Endodermal cell (in vitro differentiated cells): ENCODE measurements around the gene LAMA4. TPM values are rescaled to one million over a fixed set of nuclear protein-coding genes. Genes with fewer than 3 reads are reported as not detected.

ENCODE experiments used
- DNase-seq: peaks from one replicate; pipeline ENCODE4 v3.0.0-alpha.2; 2017
- H3K27ac ChIP-seq: 2 replicates; pipeline ENCODE4 v1.5.1; 2013; ENCODE audit warnings: mild to moderate bottlenecking, low read depth, low read length, moderate library complexity
- H3K27me3 ChIP-seq: 2 replicates; pipeline ENCODE4 v1.6.1; 2013; ENCODE audit warnings: mild to moderate bottlenecking, low read length, moderate library complexity; ENCODE audit not compliant: insufficient read depth, control insufficient read depth, poor library complexity, severe bottlenecking
- H3K36me3 ChIP-seq: 2 replicates; pipeline ENCODE4 v1.7.0; 2013; ENCODE audit warnings: mild to moderate bottlenecking, low read length, moderate library complexity; ENCODE audit not compliant: control insufficient read depth, insufficient read depth
- H3K4me1 ChIP-seq: one replicate; pipeline ENCODE4 v1.7.0; 2013; ENCODE audit warnings: low read length; ENCODE audit not compliant: control insufficient read depth, insufficient read depth
- H3K4me3 ChIP-seq: 2 replicates; pipeline ENCODE4 v1.5.1; 2013; ENCODE audit warnings: mild to moderate bottlenecking, low read length, moderate library complexity
- H3K9ac ChIP-seq: 2 replicates; pipeline ENCODE4 v1.6.1; 2013; ENCODE audit warnings: mild to moderate bottlenecking, low read length, moderate library complexity; ENCODE audit not compliant: poor library complexity, severe bottlenecking; ENCODE audit errors: extremely low read depth
- H3K9me3 ChIP-seq: 2 replicates; pipeline ENCODE4 v1.6.1; 2013; ENCODE audit warnings: mild to moderate bottlenecking, low read length, moderate library complexity; ENCODE audit not compliant: control insufficient read depth
- H3K27ac Mint-ChIP-seq: 2 replicates; pipeline ENCODE4 v1.8.0; 2020; ENCODE audit warnings: mixed read lengths
- H3K27me3 Mint-ChIP-seq: 2 replicates; pipeline ENCODE4 v1.8.0; 2021; ENCODE audit warnings: mild to moderate bottlenecking, mixed read lengths; ENCODE audit not compliant: insufficient read depth
- H3K36me3 Mint-ChIP-seq: 2 replicates; pipeline ENCODE4 v1.8.0; 2020; ENCODE audit warnings: low read depth, mixed read lengths
- H3K4me1 Mint-ChIP-seq: 2 replicates; pipeline ENCODE4 v1.8.0; 2020; ENCODE audit warnings: mixed read lengths
- H3K4me3 Mint-ChIP-seq: 2 replicates; pipeline ENCODE4 v1.8.0; 2020; ENCODE audit warnings: mild to moderate bottlenecking, moderate library complexity, mixed read lengths
- H3K9me3 Mint-ChIP-seq: 2 replicates; pipeline ENCODE4 v1.8.0; 2020; ENCODE audit warnings: mild to moderate bottlenecking, mixed read lengths
- CTCF ChIP-seq: fragments of 200-600 bp; sonication (generic); conservative IDR thresholded peaks from 2 replicates; pipeline ENCODE4 v1.5.0; 2021; ENCODE audit warnings: antibody characterized with exemption, mild to moderate bottlenecking
- WGBS, 2 experiments: methylation state at CpG; one replicate each; pipeline versions ENCODE4 v1.1.5 to v1.1.7; 2013; ENCODE audit warnings: missing lambda C conversion rate in 2 of 2, mixed read lengths in 1 of 2; ENCODE audit not compliant: insufficient coverage in 1 of 2, insufficient read length in 1 of 2; 5-methylcytosine and 5-hydroxymethylcytosine counted together
- total RNA-seq, 2 donors: library from RNA; stranded (reverse); fragmentation: NEBNext Ultra II Directional in 1 of 2; extraction: Animal tissue kit (Norgen Biotek cat#: 25700) in 1 of 2; gene quantifications; 2 replicates in 1 of 2; 3 replicates in 1 of 2; pipeline ENCODE4 v1.2.1, GENCODE V29; 2021

LAMA4 gene
- total RNA-seq, 2 donors from 2014 or later = 0.24 to 3.7 TPM

- WGBS, 2 experiments = 97 to 100% methylated on average over 3 to 4 of the region's 4 CpGs
- H3K36me3 ChIP-seq = no peaks in the 10 kb centered on the region
- no peak overlapping the region for H3K9ac ChIP-seq
- Mint-ChIP-seq H3K36me3 (no peaks in the 10 kb centered on the region), H3K27ac (no peak overlapping the region), H3K4me3 (no peak overlapping the region), H3K9me3 (no peaks in the 10 kb centered on the region), H3K27me3 (no peaks in the 10 kb centered on the region), H3K4me1 (no peaks in the 10 kb centered on the region)
- H3K27me3 ChIP-seq = no peaks in the 10 kb centered on the region
- H3K4me3 ChIP-seq = no peak overlapping the region
- DNase-seq = no peak
- no peaks in the 10 kb centered on the region for H3K4me1 ChIP-seq
- H3K9me3 ChIP-seq = no peaks in the 10 kb centered on the region
- H3K27ac ChIP-seq = no peak overlapping the region
- no peak for TF ChIP-seq CTCF
Measured at GRCh38 chr6:112283621-112284020, 29.3 kb upstream of the LAMA4 start.

- no peaks in the 10 kb centered on the region for H3K9me3 ChIP-seq
- H3K4me1 ChIP-seq = no peaks in the 10 kb centered on the region
- H3K36me3 Mint-ChIP-seq = no peaks in the 10 kb centered on the region
- H3K4me3 ChIP-seq = no peak overlapping the region
- H3K27ac Mint-ChIP-seq = no peak overlapping the region
- no peaks in the 10 kb centered on the region for H3K4me1 Mint-ChIP-seq
- peak; percentile 33 for TF ChIP-seq CTCF
- H3K27me3 ChIP-seq = no peaks in the 10 kb centered on the region
- no peaks in the 10 kb centered on the region for H3K27me3 Mint-ChIP-seq
- no peak overlapping the region for H3K9ac ChIP-seq
- H3K4me3 Mint-ChIP-seq = no peak overlapping the region
- no peaks in the 10 kb centered on the region for H3K9me3 Mint-ChIP-seq
- no peak overlapping the region for H3K27ac ChIP-seq
- DNase-seq = peak; percentile 58
- WGBS, 2 experiments = 65% methylated on average over 4 of the region's 4 CpGs; no CpG with 5 or more reads in 1 of the 2 experiments
- H3K36me3 ChIP-seq = no peaks in the 10 kb centered on the region
Measured at GRCh38 chr6:112281821-112282615, 27.7 kb upstream of the LAMA4 start.

- no peak for TF ChIP-seq CTCF
- H3K4me3 Mint-ChIP-seq = no peak overlapping the region
- H3K27me3 Mint-ChIP-seq = no peaks in the 10 kb centered on the region
- no peaks in the 10 kb centered on the region for H3K4me1 Mint-ChIP-seq
- H3K36me3 Mint-ChIP-seq = no peaks in the 10 kb centered on the region
- no peak for DNase-seq
- WGBS, 2 experiments = 92 to 100% methylated on average over 1 to 5 of the region's 5 CpGs
- H3K9me3 Mint-ChIP-seq = no peaks in the 10 kb centered on the region
- Histone ChIP-seq H3K36me3 (no peaks in the 10 kb centered on the region), H3K4me3 (no peak overlapping the region), H3K27me3 (no peaks in the 10 kb centered on the region), H3K27ac (no peak overlapping the region), H3K9me3 (no peaks in the 10 kb centered on the region), H3K9ac (no peak overlapping the region), H3K4me1 (no peaks in the 10 kb centered on the region)
- H3K27ac Mint-ChIP-seq = no peak overlapping the region
Measured at GRCh38 chr6:112279031-112279935, 24.9 kb upstream of the LAMA4 start.
